Measurements from ENCODE around the gene AK9. TPM values are rescaled to one million over a fixed set of nuclear protein-coding genes. Genes with fewer than 3 reads are reported as not detected.
"Not testable (repeated sequence)": the region's sequence is repeated elsewhere in the genome, so short reads cannot be mapped to it uniquely, and the experiment has no call there.

The AK9 gene
- 3.2 and 7.2 TPM in 2 replicates for total RNA-seq (2014; rRNA removed; shearing (Covaris generic))

DNA sequence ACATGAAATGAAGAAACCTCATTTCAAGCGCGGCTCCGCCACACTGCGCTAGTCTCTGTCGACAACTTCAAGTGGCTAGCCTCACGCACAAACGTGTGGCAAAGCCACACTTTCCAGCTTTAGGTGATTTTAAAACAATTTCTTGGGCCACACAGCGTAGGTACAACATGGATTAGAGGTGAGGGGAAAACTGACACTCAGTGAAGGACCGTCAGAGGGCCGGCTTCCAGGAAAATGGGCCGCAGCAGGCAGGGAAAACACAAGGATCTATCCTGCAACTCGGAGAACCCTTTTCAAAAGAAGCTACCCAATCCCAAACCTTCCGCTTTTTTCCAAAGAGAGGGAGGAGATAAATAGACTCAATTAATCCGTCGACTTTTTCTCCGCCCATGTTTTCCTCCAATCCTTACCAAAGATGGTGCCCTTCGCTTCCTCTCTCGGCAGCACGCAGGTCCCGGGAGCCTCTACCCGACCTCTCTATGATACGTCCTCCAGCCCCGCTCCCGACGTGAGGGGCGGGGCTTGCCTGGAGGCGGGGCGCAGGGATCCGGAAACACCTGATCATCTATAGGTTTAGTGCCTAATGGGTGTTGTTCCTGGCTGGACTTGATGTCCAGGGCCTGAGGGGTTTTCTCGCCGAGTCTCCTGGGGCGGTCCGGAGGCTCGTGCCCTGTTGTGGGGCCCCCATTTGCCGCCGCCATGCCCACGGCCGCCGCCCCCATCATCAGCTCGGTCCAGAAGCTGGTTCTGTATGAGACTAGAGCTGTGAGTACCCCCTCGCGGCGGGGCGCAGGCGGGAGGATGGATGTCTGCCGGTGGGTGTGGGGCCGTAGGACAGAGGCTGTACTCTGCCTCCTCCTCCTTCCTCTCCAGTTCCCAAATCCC lies at the start of gene AK9, which contains the start of gene FIG4:
Gene AK9, minus strand, starts transcription at position 466 of the 885 bp plus-strand sequence. CDS start 15,457 bp downstream, outside the sequence.
Gene FIG4, plus strand, starts transcription at position 560 of the 885 bp plus-strand sequence. Its CDS starts 140 bp downstream, at position 700.
- peak; percentile 85 for DNase-seq (ENCODE audit: low spot score)

DNA sequence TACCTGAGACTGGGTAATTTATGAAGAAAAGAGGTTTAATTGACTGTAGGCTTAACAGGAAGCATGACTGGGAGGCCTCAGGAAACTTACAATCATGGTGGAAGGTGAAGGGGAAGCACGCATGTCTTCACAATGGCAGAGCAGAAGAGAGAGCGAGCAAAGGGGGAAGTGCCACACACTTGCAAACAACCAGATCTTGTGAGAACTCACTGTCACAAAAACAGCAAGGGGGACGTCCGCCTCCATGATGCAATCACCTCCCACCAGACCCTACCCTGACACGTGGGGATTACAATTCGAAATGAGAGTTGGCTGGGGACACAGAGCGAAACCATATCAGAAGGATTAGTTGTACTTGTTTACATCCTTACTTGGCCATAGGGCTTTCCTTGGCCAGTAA lies 49.8 kb upstream of the AK9 start:
- no peak for DNase-seq (ENCODE audit: low spot score)

DNA sequence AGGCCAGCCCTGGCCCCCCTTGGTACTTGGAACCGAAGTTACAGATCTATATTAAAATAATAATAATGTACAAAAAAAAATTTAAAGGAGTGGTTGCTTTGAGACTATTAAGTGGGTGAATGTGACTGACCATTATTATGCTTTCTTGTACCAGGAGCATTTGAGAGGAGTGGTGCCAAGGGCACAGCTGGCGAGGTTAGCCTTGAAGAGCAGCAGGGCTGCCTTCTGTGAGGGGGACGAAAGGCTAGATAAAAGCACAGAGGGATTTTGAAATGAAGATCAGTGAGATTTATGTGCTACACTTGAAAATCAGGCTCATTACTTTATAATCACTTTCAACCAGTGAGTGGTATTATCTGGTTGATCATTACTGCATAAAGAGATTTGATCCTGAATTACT lies 48.7 kb upstream of the AK9 start:
- no peak for DNase-seq (ENCODE audit: low spot score)

DNA sequence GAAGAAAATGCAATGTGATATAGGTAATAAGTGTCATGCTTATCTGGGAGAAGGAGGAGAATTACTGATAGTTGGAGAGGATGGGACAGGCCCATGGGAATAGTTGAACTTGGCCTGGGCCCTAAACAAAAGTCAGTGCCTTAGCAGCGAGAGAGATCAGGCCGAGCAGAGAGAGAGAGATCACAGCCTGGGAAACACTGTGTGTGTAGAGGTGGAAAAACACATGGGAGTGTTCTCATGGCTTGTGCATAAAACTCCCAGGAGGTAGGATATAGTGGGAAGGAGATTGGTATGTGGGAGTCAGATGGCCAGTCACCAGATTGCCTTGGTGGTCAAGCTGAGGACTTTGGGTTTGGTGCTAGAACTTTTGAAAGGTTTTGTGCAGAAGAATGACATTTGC lies 47.7 kb upstream of the AK9 start:
- no peak for DNase-seq (ENCODE audit: low spot score)

DNA sequence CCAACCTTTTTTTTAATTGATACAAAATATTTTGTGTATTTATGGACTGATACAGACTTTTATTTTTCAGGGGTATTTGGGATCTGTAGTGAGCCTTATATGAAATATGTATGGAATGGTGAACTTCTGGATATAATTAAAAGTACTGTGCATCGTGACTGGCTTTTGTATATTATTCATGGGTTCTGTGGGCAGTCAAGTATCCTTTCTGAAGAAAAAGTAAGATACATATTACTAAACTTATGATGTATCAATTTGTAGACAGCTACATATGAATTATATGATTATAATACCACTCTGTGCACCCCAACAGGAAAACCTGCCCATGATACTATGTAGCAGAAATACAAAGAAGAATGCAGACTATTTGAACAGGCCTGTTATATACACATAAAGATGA lies 47.3 kb upstream of the AK9 start:
- no peak for DNase-seq (ENCODE audit: low spot score)

DNA sequence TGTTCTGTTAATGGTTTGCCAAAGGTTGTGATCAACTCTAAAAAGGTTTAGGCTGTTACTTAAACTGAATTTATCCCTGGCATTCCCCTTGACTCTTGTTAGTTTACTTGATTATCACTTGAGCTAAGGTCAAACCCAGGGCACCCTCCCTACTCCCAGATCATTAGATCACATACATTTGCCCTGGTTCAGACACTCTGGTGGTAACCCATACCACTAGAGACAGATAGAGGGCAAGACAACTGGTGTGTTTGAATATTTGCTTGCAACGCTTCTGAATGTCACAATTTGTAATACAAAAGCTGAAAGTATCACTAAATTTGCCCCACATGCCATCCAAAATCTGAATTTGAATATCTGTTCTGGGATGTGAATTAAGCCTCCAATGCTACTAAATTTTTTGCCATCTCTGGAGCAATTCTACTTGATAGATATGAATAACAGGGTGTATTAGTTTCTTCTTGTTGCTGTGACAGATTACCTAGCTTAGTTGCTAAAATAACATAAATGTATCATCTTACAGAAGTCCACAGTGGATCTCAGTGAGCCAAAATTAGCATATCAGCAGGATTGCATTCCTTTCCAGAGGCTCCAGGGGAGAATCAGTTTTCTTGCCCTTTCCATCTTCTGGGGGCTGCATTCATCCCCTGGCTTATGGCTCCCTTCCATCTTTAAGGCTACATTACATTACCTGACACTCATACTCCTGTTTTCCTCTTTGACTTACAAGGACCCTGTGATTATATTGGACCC lies 45.4 kb upstream of the AK9 start:
- DNase-seq (ENCODE audit: low spot score): no peak

DNA sequence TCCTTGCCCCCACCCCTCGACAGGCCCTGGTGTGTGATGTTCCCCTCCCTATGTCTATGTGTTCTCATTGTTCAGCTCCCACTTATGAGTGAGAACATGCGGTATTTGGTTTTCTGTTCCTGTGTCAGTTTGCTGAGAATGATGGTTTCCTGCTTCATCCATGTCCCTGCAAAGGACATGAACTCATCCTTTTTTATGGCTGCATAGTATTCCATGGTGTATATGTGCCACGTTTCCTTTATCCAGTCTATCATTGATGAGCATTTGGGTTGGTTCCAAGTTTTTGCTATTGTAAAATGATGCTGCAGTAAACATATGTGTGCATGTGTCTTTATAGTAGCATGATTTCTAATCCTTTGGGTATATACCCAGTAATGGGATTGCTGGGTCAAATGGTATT lies 34.2 kb upstream of the AK9 start:
- DNase-seq (ENCODE audit: low spot score): not testable (repeated sequence)

DNA sequence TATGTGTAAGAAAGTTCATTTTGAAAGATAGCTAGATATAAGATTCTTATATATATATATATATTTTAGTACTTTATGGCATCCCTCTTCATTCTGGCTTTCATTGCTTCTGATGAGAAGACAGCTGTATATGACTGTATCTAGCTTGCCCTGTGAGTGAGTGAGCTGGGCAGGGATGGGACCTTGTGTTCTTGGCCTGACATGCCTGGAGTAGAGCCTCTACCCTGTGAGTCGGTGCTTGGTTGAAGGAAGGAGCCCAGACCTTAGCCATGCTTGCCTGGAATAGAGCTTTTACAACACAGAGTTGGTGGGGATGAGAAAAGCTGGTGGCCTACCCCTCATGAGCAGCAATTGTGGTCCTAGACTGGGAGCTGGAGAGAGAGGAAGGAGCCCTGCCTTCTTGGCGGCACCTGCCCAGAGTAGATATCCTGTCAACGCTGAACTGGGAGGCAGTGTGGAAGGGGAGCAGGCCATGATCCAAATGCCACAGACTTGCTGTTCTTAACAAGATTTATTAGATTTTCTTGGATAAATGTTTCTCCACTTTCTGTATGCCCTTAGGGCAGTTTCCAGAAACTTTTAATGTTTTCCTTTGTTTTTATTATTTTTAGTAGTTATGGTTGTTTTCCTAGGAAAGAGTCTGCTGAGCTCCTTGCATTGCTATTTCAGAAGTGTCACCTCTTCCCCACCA lies 31.7 kb upstream of the AK9 start:
- no peak for DNase-seq (ENCODE audit: low spot score)

DNA sequence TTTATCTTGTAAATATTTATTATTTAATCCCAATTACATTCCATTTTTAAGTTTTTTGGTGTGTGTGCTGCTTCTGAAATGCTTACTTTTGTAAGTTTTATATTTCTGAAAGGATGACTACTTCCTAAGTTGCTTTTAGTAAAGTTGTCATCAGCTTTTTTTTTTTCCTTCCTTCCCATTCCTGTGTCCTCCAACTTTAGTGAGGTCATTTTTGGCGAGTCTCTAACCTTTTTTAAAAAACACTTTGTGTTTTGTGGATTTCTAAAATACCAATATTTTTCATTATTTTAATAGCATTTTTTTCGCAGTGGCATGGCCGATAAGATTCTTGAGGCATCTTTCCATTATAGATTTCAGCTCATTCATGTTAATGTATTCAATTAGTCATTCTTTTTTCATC lies 31.0 kb upstream of the AK9 start:
- no peak for DNase-seq (ENCODE audit: low spot score)

DNA sequence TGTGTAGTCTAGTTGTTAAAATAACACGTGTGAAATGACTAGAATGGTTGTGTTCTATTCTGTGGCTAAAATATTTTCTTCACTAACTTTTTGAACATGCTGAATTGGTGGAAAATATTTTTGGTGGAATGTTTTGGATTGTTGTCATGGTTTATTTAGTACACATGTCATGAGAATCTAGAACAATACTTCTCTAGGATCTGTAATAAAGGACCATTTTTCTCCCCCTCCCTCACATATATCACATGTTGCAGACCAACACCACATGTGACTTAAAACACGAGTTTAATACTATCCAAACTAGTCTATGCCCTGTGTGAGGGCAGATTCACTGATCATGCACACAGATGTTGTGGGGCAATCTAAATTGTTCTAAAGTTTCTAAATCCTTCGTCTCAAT lies 29.3 kb upstream of the AK9 start:
- DNase-seq (ENCODE audit: low spot score): no peak

DNA sequence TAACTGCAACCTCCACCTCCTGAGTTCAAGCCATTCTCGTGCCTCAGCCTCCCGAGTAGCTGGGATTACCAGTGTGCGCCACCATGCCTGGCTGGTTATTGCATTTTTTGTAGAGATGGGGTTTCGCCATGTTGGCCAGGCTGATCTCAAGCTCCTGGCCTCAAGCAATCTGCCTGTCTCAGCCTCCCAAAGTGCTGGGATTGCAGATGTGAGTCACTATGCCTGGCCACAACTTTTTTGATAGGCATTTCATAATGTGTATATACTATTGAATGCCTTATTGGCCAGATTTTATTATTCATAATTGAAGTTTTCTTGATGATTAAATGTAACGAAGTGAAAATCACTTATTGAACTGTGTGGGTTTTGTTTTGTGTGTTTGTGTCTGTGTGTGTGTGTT lies 28.0 kb upstream of the AK9 start:
- DNase-seq (ENCODE audit: low spot score): no peak

DNA sequence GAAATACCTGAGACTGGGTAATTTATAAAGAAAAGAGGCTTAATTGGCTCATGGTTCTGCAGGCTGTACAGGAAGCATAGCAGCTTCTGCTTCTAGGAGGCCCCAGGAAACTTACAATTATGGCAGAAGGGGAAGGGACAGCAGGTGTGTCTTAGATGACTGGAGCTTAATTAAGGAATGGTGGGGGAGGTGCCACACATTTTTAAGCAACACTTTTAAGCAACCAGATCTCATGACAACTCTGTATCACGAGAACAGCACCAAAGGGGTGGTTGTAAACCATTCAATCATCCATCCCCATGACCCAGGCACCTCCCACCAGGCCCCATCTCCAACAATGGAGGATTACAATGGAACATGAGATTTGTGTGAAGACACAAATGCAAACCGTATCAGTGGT lies 27.0 kb upstream of the AK9 start:
- no peak for DNase-seq (ENCODE audit: low spot score)

DNA sequence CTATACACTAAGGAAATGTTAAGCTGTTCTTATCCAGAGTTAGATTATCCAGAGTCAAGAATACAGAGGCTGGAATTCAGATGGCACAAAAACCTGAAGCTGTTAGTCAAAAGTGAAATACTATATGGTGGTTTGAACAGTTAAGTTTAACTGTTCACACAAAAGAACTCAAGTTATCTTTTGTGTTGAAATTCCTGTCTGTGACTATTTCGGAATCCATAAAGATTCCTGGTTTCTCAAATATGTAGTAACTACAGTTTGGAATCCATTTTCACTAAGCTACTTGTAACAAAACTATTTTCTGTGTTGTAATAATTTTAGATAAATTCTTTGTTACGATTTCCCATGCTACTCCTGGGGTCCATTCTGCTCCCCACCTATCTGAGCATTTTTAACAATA lies 24.6 kb upstream of the AK9 start:
- DNase-seq (ENCODE audit: low spot score): no peak

DNA sequence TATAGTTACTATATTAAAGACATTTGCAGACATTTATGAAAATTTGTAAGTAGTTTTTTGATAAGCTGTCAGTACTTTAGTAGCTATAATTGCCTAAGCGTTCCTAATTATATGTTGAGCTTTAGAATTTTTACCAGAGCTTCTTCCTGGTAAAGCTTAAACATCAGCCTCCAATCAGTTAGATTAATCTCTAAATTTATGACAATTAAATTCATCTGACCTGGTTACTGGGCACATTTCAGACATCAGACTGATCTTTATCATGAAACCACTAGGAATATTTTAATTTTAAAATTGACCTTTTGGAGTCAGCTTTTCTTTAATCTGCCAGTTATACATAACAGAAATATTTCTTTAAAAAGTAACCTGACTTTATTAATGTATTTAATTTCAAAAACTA lies 23.6 kb upstream of the AK9 start:
- no peak for DNase-seq (ENCODE audit: low spot score)

DNA sequence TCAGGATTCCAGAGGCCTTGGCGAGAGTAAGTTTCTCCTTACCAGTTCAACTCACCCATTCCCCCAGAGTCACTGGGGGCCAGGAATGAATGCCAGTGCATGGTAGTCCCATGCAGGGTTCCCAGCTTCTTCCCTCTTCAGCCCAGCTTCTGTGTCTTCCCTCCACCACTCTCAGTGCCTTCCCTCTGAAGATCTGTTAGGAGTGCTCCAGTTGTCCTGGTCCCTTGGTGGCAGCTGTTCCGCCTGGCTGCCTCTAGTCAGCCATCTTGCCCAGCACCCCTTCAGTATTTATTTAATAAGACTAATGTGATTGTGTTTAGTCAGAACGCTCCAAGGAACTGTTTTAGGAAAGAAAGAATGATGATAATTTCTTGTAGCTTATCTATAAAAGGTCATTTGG lies 23.2 kb upstream of the AK9 start:
- DNase-seq (ENCODE audit: low spot score): no peak

DNA sequence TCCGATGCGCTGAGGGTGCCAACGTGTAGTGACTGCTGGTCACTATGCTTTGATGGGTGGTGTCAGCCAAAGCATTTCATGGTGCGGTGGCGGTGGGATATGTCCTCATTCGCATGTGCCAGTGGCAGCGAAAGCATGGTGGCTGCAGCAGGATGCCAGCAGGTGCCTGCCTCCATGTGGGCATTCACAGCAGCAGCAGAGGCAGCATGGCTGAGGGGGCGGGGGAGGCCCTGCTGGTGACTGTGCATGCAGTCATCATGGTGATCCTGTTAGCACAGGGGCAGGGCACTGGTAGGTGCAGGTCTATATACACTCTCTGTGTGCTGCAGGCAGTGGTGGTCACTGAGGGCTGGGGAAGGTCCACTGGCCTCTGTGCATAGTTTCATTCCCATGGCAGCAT lies 22.1 kb upstream of the AK9 start:
- no peak for DNase-seq (ENCODE audit: low spot score)

DNA sequence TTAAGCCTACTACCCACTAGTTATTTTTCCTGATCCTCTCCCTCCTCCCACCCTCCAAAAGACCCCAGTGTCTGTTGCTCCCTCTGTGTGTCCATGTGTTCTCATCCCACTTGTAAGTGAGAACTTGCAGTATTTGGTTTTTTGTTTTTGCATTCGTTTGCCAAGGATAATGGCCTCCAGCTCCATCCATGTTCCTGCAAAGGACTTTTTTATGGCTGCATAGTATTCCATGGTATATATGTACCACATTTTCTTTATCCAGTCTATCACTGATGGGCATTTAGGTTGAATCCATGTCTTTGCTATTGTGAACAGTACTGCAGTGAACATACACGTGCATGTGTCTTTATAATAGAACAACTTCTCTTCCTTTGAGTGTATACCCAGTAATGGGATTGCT lies 17.1 kb upstream of the AK9 start:
- DNase-seq (ENCODE audit: low spot score): not testable (repeated sequence)

DNA sequence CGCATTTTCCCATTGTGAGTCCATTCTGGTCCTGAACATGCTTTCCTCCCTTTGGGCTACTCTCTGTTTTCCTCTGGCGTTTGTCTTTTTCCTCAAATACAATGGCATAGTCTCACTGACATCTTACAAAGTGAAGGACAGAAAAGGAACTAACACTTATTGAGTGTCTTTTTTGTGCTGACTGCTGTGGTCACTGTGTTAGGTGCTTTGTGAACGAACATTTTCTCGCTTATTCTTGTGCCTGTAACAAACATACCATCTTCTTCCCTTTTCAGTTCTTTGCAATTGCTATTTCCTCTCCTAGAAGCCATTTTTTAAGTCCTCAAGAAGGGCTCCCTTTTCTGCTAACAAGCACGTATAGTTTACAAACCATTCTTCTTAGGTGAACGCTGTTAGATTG lies 15.5 kb upstream of the AK9 start:
- DNase-seq (ENCODE audit: low spot score): no peak

DNA sequence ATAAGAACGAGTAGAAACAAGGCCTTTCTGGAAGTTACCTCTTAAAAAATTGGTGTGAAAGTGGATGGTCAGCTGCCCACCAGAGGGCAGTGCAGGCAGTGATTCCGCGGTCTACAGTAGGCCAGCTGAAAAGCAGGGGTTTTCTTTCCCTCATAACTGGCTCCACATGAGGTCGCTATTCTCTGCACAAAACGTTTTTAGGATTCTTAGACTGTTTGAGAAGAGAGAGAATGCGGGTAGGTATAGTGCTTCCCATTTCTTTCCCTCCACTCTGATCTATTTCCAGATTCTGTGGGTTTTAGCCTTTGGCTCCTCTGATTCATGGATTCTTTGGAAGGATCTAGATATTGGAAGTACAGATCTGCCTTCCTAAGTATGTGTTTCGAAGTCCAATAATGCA lies 14.3 kb upstream of the AK9 start:
- peak; percentile 78 for DNase-seq (ENCODE audit: low spot score)

DNA sequence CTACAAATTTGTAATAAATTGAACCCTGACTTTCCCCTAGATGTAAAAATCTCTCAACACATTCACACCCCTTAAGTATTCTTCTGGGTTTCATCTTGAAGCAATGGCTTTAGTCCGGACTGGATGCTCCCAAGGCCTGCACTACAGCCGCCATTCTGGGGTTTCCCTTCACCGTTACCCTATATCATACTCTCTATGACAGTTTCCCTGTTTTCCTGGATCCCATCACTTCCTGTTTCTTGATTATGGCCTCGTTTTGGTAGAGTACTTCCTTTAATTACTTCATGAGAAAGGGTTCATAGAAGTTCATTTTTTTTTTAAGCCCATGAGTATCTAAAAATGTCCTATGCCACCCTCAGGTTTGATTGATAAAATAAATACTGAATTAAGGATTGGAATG lies 11.8 kb upstream of the AK9 start:
- DNase-seq (ENCODE audit: low spot score): no peak

DNA sequence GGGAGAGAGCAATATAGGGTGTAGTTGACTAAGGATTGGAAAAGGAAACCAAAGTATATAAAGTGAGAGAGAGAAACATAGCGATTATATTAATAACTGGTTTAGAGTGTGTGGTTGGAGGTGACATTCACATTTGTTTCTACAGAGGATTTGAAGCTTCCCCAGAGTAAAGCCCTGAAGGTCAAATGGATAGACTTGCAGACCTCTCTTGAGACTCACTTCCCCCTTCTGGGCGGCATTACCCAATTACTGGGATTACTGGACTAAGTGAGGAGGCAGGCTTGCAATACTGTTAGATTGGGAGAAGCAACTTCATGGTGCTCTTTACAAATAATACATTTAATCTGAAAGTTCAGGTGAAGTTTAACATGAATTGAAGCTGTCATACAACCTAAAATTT lies 10.8 kb upstream of the AK9 start:
- DNase-seq (ENCODE audit: low spot score): no peak

DNA sequence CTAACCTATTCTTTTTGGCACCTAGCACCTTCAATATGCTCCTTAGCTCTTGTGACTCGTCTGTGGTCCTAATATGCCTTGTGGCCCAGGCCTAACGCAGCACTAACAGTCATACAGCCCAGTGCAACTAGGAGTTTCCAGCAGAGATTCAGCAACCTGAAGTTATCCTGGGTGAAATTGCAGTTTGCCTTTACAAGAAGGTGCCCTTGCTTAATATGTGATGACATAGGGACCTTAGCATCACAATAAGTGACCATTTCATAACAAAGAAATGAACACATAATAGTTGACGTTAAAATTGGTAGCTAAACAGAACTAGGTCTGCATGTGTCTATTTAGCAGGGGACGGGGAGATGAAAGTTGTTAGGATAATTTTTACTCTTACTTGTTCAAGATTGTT lies 10.2 kb upstream of the AK9 start:
- DNase-seq (ENCODE audit: low spot score): no peak
